ENCODE measurements around the gene ALG13.
"Not testable (repeated sequence)": the region's sequence is repeated elsewhere in the genome, so short reads cannot be mapped to it uniquely, and the experiment has no call there.

Gene ALG13

DNA sequence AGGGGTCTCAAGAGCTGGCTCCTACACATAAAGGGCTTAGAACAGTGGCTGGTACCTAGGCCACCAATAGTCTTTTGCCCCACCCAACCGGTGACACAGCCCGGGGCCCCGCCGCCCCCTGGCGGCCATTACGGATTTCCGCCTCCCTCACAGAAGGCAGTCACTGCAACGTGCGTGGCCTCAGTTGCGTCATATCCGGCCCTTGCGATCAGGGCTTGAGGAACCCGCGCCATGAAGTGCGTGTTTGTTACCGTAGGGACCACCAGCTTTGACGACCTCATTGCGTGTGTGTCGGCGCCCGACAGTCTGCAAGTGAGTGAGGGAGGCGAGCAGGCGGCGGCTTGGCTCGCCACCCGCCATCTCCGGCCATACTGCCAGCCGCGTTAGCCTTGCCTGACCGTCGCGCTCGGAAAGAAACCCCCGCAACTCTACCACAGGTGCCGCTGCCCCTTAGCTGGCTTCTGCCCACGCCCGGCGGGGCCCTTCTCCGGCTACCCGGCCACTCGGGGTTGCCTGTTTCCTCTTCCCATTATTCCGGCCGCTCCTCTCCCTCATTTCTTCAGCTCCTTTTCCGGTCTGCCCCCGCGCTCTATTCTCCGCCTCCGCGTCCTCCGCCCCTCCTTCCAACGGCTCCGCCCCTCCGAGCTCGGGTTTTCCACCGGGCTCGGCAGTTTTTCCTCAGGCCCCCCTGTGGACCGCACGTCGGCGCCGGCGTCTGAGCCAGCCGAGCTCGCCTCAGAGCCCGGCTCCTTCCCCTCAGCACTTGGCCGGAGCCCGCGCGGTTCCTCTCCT lies at the start of gene ALG13:
Gene ALG13, plus strand, starts transcription at position 183 of the 792 bp plus-strand sequence. Its CDS starts 49 bp downstream, at position 232.
- FAIRE-seq: peak; percentile 85

DNA sequence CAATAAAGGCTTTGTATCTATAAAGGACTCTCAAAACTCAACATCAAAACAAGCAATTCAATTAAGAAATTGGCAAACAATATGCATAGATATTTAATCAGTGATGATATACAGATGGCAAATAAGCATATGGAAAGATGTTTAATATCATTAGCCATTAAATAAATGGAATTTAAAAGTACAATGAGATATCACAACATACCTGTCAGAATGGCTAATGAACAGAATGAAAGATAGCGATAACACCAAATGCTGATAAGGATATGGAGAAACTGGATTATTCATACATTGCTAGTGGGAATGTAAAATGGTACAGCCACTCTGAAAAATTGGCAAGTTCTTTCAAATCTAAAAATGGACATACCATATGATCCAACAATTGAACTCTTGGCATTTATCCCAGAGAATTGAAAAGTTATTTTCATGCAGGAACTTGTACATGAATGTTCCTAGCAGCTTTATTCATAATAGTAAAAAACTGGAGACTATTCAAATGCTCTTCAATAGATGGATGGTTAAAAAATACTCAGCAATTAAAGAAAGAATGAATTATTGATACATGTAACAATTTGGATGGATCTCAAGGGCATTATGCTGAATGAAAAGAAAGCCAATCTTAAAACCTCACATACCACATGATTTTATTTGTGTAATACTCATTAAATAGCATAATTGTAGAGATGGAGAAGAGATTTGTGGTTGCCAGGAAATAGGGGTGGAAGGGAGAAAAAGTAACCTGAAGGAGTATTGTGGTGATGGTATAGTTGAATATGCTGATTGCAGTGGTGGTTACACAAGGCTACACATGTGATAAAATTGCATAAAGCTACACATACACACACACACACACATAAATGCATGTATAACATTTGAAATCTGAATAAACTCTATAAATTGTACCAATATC lies 45.9 kb upstream of the ALG13 start:
- no peak for FAIRE-seq

DNA sequence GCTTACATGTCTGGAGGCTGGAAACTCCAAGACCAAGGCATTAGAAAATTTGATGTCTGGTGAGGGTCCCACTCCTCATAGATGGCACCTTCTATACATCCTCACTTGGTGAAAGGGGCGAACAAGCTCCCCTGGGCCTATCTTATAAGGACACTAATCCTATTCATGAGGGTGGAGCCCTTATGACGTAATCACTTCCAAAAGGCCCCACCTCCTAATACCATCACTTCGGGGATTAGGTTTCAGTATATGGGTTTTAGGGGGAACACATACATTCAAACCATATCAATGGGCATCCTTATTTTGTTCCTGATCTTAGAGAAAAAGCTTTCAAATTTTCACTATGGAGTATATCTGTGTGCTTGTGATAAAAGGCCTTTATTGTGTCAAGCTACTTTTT lies 39.0 kb upstream of the ALG13 start:
- FAIRE-seq: no peak

- not testable (repeated sequence) for FAIRE-seq
Observed at GRCh38 chrX:111645165-111645564, 35.8 kb upstream of the ALG13 start.

DNA sequence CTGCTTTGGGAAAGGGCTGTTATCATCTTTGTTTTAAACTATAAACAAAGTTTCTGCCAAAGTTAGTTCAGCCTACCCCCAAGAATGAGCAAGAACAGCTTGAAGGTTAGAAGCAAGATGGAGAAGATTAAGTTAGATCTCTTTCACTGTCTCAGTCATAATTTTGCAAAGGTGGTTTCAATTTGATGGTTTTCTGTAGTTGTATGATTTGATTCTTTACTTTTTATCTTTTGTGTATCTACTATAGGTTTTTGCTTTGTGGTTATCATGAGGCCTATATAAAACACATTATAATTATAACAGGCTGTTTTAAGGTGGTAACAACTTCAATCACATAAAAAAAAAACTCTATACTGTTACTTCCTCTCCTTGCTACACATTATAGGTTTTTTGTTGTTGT lies 35.4 kb upstream of the ALG13 start:
- FAIRE-seq: peak; percentile 80

GRCh38 chrX:111646515-111646914 lies 34.5 kb upstream of the ALG13 start:
- FAIRE-seq: no peak

DNA sequence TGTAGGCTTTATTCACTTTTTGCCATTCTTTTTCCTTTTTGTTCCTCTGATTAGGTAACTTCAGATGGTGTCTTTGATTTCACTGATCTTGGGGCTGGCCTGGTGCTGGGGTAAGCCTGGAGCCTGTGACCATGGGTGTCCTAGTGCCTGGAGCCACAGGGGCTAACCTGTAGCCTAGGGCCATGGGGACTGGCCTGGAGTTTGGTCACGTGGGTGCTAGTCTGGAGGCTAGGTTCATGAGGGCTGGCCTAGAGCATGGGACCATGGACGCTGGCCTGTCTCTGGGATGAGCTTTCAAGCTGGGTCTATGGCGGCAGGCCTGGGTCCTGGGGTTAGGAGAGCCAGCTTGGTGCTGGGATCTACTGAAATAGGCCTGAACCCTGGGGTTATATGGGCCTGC lies 32.2 kb upstream of the ALG13 start:
- FAIRE-seq: no peak

DNA sequence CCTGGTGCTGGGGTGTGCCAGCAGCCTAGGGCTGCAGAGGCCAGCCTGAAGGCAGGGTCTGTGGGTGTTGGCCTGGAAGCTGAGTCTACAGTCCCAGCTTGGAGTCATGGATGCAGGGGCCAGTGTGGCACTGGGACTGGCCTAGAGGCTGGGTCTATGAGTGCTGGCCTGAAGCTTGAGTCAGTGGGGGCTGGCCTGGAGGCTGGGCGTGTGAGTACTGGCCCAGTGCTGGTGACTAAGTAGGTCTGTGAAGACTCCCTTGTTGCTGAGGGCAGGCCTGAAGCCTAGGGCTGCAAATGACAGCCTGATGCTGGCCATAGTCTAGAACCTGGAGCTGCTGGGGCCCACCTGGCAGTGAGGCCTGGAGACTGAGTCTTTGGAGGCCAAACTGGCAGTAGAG lies 31.3 kb upstream of the ALG13 start:
- no peak for FAIRE-seq

DNA sequence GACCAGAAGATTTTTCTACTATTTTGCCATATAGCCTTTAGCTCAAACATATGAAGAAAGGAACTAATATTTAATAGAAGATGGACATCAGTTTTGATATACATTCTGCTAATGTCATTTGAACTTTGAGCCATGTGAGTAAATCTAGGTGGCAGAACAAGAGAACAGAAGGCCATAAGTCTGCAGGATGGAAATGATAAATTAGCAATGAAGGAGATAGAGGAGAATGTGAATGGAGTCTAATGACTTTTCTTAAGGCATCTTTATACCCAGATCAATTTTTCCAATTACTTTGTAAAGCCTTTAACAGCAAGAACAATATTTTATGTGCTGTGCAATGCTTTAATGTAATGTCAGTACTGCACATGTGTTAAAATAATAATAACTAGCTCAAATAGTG lies 30.1 kb upstream of the ALG13 start:
- no peak for FAIRE-seq

- no peak for FAIRE-seq
Observed at GRCh38 chrX:111652719-111653118, 28.3 kb upstream of the ALG13 start.

DNA sequence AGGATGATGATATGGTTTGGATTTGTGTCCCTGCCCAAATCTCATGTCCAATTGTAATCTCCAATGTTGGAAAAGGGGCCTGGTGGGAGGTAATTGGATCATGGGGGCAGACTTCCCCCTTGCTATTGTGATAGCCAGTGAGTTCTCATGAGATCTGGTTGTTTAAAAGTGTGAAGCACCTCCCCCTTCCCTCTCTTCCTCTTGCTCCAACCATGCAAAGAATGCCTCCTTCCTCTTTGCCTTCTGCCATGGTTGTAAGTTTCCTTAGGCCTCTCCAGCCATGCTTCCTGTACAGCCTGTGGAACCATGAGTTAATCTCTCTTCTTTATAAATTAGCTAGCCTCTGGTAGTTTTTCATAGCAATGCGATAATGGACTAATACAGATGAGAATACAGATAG lies 19.7 kb upstream of the ALG13 start:
- no peak for FAIRE-seq

DNA sequence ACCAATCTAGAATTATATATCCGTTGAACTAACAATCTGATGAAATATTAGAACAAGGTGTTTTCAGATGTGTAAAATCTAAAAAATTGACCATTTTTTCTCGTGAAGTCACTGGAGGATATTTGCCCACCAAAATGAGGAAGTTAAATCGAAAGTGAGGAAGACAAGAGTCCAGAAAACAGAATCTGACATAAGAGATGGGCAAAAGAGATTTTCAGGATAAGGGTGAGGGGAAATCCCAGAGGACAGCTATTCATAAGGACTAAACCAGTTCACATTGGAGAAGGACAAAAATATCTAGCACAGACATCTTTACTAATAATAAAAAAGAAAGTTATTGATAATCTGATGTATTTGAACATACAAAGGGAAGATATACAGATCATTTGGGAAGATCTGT lies 18.7 kb upstream of the ALG13 start:
- FAIRE-seq: no peak

DNA sequence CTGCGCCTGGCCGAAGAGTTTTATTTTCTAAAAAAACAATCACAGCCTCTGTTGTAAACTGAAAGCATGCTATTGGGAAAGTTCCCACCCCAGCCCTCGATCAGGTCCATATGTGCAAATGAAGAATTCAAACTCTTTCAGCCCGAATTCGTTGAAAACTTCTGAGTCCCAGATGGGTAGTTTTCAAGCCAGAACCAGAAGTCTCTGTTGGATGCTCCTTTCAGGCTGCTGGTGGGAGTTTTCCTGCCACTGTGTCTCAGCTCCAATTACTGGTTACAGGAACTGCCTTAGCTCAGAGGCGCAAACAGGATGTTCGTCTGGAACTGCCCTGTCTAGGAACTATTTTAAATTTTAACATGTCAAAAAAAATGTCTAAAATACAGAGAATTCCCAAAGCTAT lies 9.3 kb upstream of the ALG13 start:
- FAIRE-seq: no peak

- no peak for FAIRE-seq
Observed at GRCh38 chrX:111687305-111687704, 6.3 kb downstream of the ALG13 start.

DNA sequence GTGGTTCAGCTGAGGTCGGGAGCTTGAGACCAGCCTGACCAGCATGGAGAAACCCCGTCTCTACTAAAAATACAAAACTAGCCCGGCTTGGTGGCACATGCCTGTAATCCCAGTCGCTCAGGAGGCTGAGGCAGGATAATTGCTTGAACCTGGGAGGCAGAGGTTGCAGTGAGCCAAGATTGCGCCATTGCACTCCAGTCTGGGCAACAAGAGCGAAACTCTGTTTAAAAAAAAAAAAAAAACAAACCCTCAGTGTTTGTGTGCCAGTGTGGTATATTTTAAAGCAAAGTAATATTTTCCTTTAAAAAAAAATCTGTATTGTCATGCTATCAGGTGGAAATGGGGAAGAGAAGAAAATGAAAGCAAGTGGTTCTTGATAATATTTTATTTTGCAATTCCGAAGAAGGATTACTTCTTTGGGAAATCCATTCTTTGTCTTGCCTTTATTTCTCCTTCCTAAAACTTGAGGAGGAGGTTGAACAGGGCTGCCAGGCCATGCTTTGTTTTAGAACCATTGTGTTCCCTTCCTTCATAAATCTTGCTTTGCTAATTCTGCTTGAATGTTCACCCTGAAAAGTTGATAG lies 14.4 kb downstream of the ALG13 start:
- no peak for FAIRE-seq

DNA sequence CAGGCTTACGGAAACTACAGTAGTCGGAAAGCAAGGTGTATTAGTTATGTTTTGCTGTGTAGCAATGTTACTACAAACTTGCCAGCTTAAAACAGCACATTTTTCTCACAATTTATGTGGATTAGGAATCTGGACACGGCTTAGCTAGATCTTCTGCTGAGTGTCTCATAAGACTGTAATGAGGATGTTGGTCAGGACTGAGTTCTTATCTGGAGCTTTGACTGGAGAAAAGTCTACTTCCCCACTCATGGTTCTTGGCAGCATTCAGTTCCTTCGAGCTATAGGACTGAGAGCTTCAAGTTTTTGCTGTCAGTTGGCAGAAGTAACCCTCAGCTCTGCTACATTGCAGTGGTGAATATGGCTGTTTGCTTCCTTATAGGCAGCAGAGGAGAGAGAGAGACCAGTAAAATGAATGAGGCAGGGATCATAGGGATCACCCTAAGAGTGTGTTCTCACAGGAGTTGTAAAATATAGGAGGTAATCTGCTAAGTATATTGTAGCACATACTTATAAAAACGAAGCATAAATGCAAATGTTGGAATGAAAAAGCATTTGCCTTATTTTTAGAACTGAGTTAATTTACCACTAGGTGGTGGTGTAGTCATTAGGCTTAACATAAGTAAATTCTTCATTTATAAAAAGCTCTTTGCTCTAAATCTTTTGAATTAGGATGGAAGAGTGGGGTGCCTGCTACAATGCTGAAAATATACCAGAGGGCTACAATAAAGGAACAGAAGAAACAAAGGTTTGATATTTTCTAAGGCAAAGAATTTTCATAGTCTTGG lies 38.6 kb downstream of the ALG13 start:
- no peak for FAIRE-seq

- no peak for FAIRE-seq
Observed at GRCh38 chrX:111728096-111728495, 47.1 kb downstream of the ALG13 start.

DNA sequence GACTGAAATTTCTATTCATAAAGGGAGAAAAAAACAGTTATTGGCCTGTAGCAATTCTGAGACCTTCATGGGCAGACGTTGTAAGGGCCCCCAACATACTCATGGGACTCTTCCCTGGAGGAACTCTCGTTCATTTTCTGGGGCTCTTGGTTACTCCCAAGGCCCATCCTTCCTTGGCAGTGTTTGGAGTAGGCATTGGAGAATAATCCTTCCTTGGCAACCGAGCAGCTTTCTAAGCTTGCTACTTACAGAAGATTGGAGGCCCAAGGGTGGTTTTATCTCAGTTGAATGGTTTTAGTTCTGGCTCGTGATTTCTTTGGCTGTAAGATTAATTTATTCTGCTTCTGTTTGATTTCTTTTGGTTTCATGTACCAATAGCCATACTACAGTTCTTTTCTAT lies 50.4 kb downstream of the ALG13 start:
- FAIRE-seq: no peak

DNA sequence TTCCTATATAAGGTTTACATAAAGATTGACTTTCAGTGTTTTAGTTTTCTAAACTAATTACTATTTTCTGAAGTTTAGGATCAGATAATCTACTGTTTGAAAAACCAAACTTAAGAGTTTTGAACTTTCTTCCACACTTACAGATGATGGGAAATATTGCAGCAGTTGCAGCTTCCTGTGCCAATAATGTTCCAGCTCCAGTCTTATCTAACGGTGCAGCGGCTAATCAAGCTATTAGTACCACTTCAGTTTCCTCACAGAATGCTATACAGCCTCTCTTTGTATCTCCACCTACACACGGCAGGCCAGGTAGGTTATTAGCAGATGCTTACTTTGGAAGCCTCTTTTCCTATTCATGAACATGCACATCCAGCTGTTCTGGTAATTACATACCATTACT lies 55.6 kb downstream of the ALG13 start:
- no peak for FAIRE-seq

- no peak for FAIRE-seq
Observed at GRCh38 chrX:111742018-111742417, 61.0 kb downstream of the ALG13 start.

DNA sequence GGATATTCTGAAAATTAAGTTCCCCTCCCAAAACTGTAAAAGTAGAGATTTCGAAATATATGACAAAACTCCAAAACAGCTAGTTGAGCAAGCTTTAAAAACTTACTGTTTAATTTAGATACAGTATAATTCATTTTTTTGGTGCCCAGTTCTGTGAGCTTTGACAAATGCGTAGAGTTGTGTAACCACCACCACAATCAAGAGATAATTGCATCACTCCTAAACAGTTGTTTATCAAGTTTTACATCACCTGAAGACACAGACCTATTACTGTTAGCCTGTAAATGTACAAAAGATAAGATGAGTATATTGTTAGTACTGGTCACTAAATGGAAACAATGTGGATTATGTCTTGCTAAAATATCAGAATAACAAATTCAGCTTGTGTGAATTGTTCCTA lies 62.3 kb downstream of the ALG13 start:
- no peak for FAIRE-seq

DNA sequence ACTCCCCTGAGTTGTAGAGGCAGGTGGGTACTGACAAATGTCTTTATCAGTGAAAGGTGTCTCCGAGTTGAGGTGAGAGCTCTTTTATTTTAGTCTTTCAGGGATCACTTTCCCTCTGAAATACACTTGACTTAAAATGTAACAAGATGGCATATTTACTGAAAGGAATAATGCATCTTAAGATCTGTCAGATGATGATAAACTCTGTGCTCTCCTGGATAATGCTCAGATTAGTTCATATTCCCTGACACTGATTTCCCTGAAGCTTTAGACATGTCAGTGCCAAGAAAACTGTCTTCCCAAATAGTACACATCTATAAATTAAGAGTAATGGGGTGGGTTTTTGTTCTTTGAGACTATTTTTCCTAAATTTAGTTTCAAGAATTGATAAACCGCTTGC lies 75.5 kb downstream of the ALG13 start:
- no peak for FAIRE-seq

- FAIRE-seq: no peak
Observed at GRCh38 chrX:111759686-111760085, 78.7 kb downstream of the ALG13 start.

Measured in islet of Langerhans (tissue), 1 donor.